Activated CD8-positive, alpha-beta memory T cell treated with anti-CD3 and anti-CD28 coated beads, Interleukin-2, amount 10 ng/mL, durations not matched to agents 7 days and 5 days (primary cell): ENCODE data around the gene PIGU. TPM values are rescaled to one million over a fixed set of nuclear protein-coding genes. Genes with fewer than 3 reads are reported as not detected.
A peak's percentile ranks its signal among the peaks of the same experiment; 100 is the strongest.
"Not testable (repeated sequence)": the region's sequence is repeated elsewhere in the genome, so short reads cannot be mapped to it uniquely, and the experiment has no call there.

ENCODE experiments used
- ATAC-seq: fragments of 150-1000 bp; cut with Tn5 transposase; one replicate; pipeline ENCODE4 v1.10.0; 2021; ENCODE audit warnings: moderate library complexity
- CTCF ChIA-PET: fragments of 350-600 bp; sonication (Branson Sonifier 250); formaldehyde crosslinking; loops from one replicate; lab custom pipeline; 2021; ENCODE audit warnings: antibody characterized with exemption; lab: Charles Lee
- DNase-seq: peaks from one replicate; pipeline ENCODE4 v3.0.0-alpha.2; 2020
- H3K27ac Mint-ChIP-seq: one replicate; pipeline ENCODE4 v1.8.0; 2021; ENCODE audit warnings: mild to moderate bottlenecking, mixed read lengths
- H3K27me3 Mint-ChIP-seq: one replicate; pipeline ENCODE4 v1.8.0; 2021; ENCODE audit warnings: mixed read lengths
- H3K36me3 Mint-ChIP-seq: one replicate; pipeline ENCODE4 v1.8.0; 2021; ENCODE audit warnings: mild to moderate bottlenecking, mixed read lengths
- H3K4me1 Mint-ChIP-seq: one replicate; pipeline ENCODE4 v1.8.0; 2021; ENCODE audit warnings: mixed read lengths
- H3K4me3 Mint-ChIP-seq: one replicate; pipeline ENCODE4 v1.8.0; 2021; ENCODE audit warnings: mild to moderate bottlenecking, moderate library complexity, mixed read lengths
- H3K9me3 Mint-ChIP-seq: one replicate; pipeline ENCODE4 v1.8.0; 2022; ENCODE audit warnings: low read depth, mixed read lengths
- total RNA-seq, 2 experiments: library from RNA; stranded (reverse); gene quantifications; one replicate each; pipeline ENCODE4 v1.2.3, GENCODE V29; 2021

PIGU gene
- total RNA-seq, 2 experiments from 2014 or later: 20.5 to 20.7 TPM

GRCh38 chr20:34621036-34621343 lies 55.9 kb downstream of the PIGU start:
- H3K4me3 Mint-ChIP-seq: no peak overlapping the region
- H3K27ac Mint-ChIP-seq: peak overlapping the region; percentile 70
- H3K36me3 Mint-ChIP-seq: peaks cover 42% of the 10 kb centered on the region

GRCh38 chr20:34618676-34619075 lies 58.2 kb downstream of the PIGU start:
- Mint-ChIP-seq H3K27me3 (no peaks in the 10 kb centered on the region), H3K4me1 (peaks cover 33% of the 10 kb centered on the region), H3K4me3 (no peak overlapping the region), H3K27ac (no peak overlapping the region), H3K36me3 (peaks cover 45% of the 10 kb centered on the region), H3K9me3 (no peaks in the 10 kb centered on the region)
- CTCF ChIA-PET: interaction anchor here (2.1 kb wide), 1 partner anchor 10 kb away, joined by 4 read pairs; no protein-coding TSS in a partner anchor
- ATAC-seq: no peak
- no peak for DNase-seq

More at GRCh38 chr20:34621036-34621343, 55.9 kb downstream of the PIGU start:
- DNase-seq (no peak), ATAC-seq (no peak)
- CTCF ChIA-PET: interaction anchor here (0.6 to 1.5 kb wide), 2 partner anchors 308 to 338 kb away, joined by 3 read pairs; no protein-coding TSS in a partner anchor
- H3K27me3 Mint-ChIP-seq: no peaks in the 10 kb centered on the region
- H3K9me3 Mint-ChIP-seq: no peaks in the 10 kb centered on the region
- H3K4me1 Mint-ChIP-seq: peaks cover 37% of the 10 kb centered on the region

- H3K9me3 Mint-ChIP-seq, H3K4me3 Mint-ChIP-seq, H3K27ac Mint-ChIP-seq, DNase-seq, ATAC-seq, H3K27me3 Mint-ChIP-seq, CTCF ChIA-PET: not testable (repeated sequence)
- Mint-ChIP-seq H3K4me1 (peaks cover 23% of the 10 kb centered on the region), H3K36me3 (peaks cover 51% of the 10 kb centered on the region)
Measured at GRCh38 chr20:34616913-34617312, 60.0 kb downstream of the PIGU start.

GRCh38 chr20:34615477-34615876 lies 61.4 kb downstream of the PIGU start:
- Mint-ChIP-seq H3K4me1 (peaks cover 11% of the 10 kb centered on the region), H3K9me3 (no peaks in the 10 kb centered on the region), H3K27me3 (no peaks in the 10 kb centered on the region), H3K36me3 (peaks cover 44% of the 10 kb centered on the region), H3K27ac (no peak overlapping the region), H3K4me3 (no peak overlapping the region)
- ATAC-seq (no peak), DNase-seq (no peak)
- CTCF ChIA-PET: no interaction called here

- H3K27me3 Mint-ChIP-seq, H3K27ac Mint-ChIP-seq, CTCF ChIA-PET, DNase-seq, ATAC-seq, H3K9me3 Mint-ChIP-seq, H3K4me3 Mint-ChIP-seq, H3K4me1 Mint-ChIP-seq: not testable (repeated sequence)
- H3K36me3 Mint-ChIP-seq: peaks cover 27% of the 10 kb centered on the region
Measured at GRCh38 chr20:34611976-34612375, 64.9 kb downstream of the PIGU start.

- Mint-ChIP-seq H3K27ac (no peak overlapping the region), H3K9me3 (no peaks in the 10 kb centered on the region), H3K36me3 (peaks cover 8% of the 10 kb centered on the region), H3K27me3 (no peaks in the 10 kb centered on the region), H3K4me3 (no peak overlapping the region), H3K4me1 (no peaks in the 10 kb centered on the region)
- DNase-seq (no peak), ATAC-seq (no peak)
- CTCF ChIA-PET: interaction anchor here (1.4 kb wide), 1 partner anchor 8 kb away, joined by 4 read pairs; no protein-coding TSS in a partner anchor
Measured at GRCh38 chr20:34607066-34607465, 69.8 kb downstream of the PIGU start.

GRCh38 chr20:34604980-34605788 lies 71.7 kb downstream of the PIGU start:
- Mint-ChIP-seq H3K27ac (no peak overlapping the region), H3K4me3 (no peak overlapping the region), H3K27me3 (no peaks in the 10 kb centered on the region), H3K9me3 (no peaks in the 10 kb centered on the region), H3K36me3 (peaks cover 4% of the 10 kb centered on the region), H3K4me1 (peaks cover 11% of the 10 kb centered on the region)
- CTCF ChIA-PET: interaction anchor here (0.5 to 0.7 kb wide), 2 partner anchors 233 to 690 kb away, joined by 3 to 4 read pairs; no protein-coding TSS in a partner anchor
- ATAC-seq (no peak), DNase-seq (no peak)

- DNase-seq: no peak
- CTCF ChIA-PET: no interaction called here
- Mint-ChIP-seq H3K27ac (no peak overlapping the region), H3K36me3 (peaks cover 4% of the 10 kb centered on the region), H3K4me1 (peaks cover 11% of the 10 kb centered on the region), H3K9me3 (no peaks in the 10 kb centered on the region), H3K27me3 (no peaks in the 10 kb centered on the region), H3K4me3 (no peak overlapping the region)
- ATAC-seq: no peak
Measured at GRCh38 chr20:34600892-34601653, 75.8 kb downstream of the PIGU start.

- CTCF ChIA-PET: no interaction called here
- no peak for DNase-seq
- no peak overlapping the region for H3K27ac Mint-ChIP-seq
- no peak for ATAC-seq
- peaks cover 3% of the 10 kb centered on the region for H3K4me1 Mint-ChIP-seq
- H3K9me3 Mint-ChIP-seq: no peaks in the 10 kb centered on the region
- peaks cover 2% of the 10 kb centered on the region for H3K36me3 Mint-ChIP-seq
- H3K4me3 Mint-ChIP-seq: no peak overlapping the region
- H3K27me3 Mint-ChIP-seq: no peaks in the 10 kb centered on the region
Measured at GRCh38 chr20:34595377-34596184, 81.3 kb downstream of the PIGU start.

- Mint-ChIP-seq H3K4me1 (peaks cover 7% of the 10 kb centered on the region), H3K36me3 (peaks cover 3% of the 10 kb centered on the region), H3K9me3 (no peaks in the 10 kb centered on the region), H3K27ac (no peak overlapping the region), H3K27me3 (no peaks in the 10 kb centered on the region), H3K4me3 (no peak overlapping the region)
- DNase-seq: no peak
- ATAC-seq: no peak
- CTCF ChIA-PET: no interaction called here
Measured at GRCh38 chr20:34586488-34587163, 90.3 kb downstream of the PIGU start.

GRCh38 chr20:34585019-34585418 lies 91.9 kb downstream of the PIGU start:
- peaks cover 3% of the 10 kb centered on the region for H3K36me3 Mint-ChIP-seq
- H3K4me3 Mint-ChIP-seq: no peak overlapping the region
- DNase-seq: no peak
- no peak for ATAC-seq
- CTCF ChIA-PET: no interaction called here
- H3K27me3 Mint-ChIP-seq: no peaks in the 10 kb centered on the region
- no peak overlapping the region for H3K27ac Mint-ChIP-seq
- peaks cover 21% of the 10 kb centered on the region for H3K4me1 Mint-ChIP-seq
- no peaks in the 10 kb centered on the region for H3K9me3 Mint-ChIP-seq

GRCh38 chr20:34583544-34583943 lies 93.3 kb downstream of the PIGU start:
- CTCF ChIA-PET: interaction anchor here (0.5 to 1.2 kb wide), 3 partner anchors 186 to 864 kb away, joined by 3 to 4 read pairs (median 3); no protein-coding TSS in a partner anchor
- no peak overlapping the region for H3K27ac Mint-ChIP-seq

More at GRCh38 chr20:34583544-34583943, 93.3 kb downstream of the PIGU start:
- ATAC-seq: no peak
- DNase-seq: no peak
- peaks cover 28% of the 10 kb centered on the region for H3K4me1 Mint-ChIP-seq
- no peaks in the 10 kb centered on the region for H3K27me3 Mint-ChIP-seq
- peaks cover 3% of the 10 kb centered on the region for H3K36me3 Mint-ChIP-seq
- H3K4me3 Mint-ChIP-seq: no peak overlapping the region
- H3K9me3 Mint-ChIP-seq: no peaks in the 10 kb centered on the region
